Endothelial cell of umbilical vein (primary cell): Measurements from ENCODE around the gene TEX264. TPM values are rescaled to one million over a fixed set of nuclear protein-coding genes. Genes with fewer than 3 reads are reported as not detected.

ENCODE experiments used
- BruUV-seq: library from RNA; stranded (reverse); fragments of 400-500 nt; replicated peaks from 2 replicates; lab custom pipeline; 2021; lab: Mats Ljungman, UMichigan
- CTCF ChIA-PET: fragments of 300-600, 350-600 bp; sonication (Branson Sonifier 250); formaldehyde crosslinking; loops from one replicate; lab custom pipeline; 2021; ENCODE audit warnings: antibody characterized with exemption, inconsistent platforms; lab: Charles Lee
- POLR2A ChIA-PET: fragments of 300-600, 350-600 bp; sonication (Branson Sonifier 250); formaldehyde crosslinking; loops from one replicate; lab custom pipeline; 2021; ENCODE audit warnings: antibody characterized with exemption, inconsistent platforms; lab: Charles Lee
- DNase-seq: peaks from one replicate; pipeline ENCODE4 v3.0.0-alpha.2; 2011; ENCODE audit warnings: low read depth, low spot score
- FAIRE-seq: peaks from 2 replicates; lab custom pipeline; 2011; peaks lifted over from hg19 to GRCh38; lab: Jason Lieb, UNC
- H2AFZ ChIP-seq: 2 replicates; pipeline ENCODE4 v1.6.0; 2012; ENCODE audit warnings: low read depth, low read length, control low read depth, inconsistent platforms
- H3K27ac ChIP-seq: 2 replicates; pipeline ENCODE4 v1.5.1; 2011; ENCODE audit warnings: low read depth, mild to moderate bottlenecking, control low read depth, low read length, moderate library complexity; ENCODE audit not compliant: insufficient read depth
- H3K27me3 ChIP-seq, 2 experiments: 2 replicates each; pipeline versions ENCODE4 v1.6.0 to v1.6.1; 2011; ENCODE audit warnings: low read length in 2 of 2, mixed read lengths in 1 of 2; ENCODE audit not compliant: control insufficient read depth in 2 of 2, insufficient read depth in 2 of 2
- H3K36me3 ChIP-seq, 2 experiments: 2 replicates in 1 of 2; 3 replicates in 1 of 2; pipeline ENCODE4 v1.5.1; 2011; ENCODE audit warnings: low read length in 2 of 2, mild to moderate bottlenecking in 1 of 2, moderate library complexity in 1 of 2; ENCODE audit not compliant: control insufficient read depth in 2 of 2, insufficient read depth in 2 of 2; ENCODE audit errors: extremely low read depth in 1 of 2
- H3K4me1 ChIP-seq: 3 replicates; pipeline ENCODE4 v1.5.1; 2011; ENCODE audit warnings: mild to moderate bottlenecking, low read length; ENCODE audit not compliant: control insufficient read depth, insufficient read depth; ENCODE audit errors: extremely low read depth
- H3K4me2 ChIP-seq: 2 replicates; pipeline ENCODE4 v1.6.1; 2011; ENCODE audit warnings: low read length, control low read depth, mixed read lengths; ENCODE audit not compliant: insufficient read depth
- H3K4me3 ChIP-seq, 3 experiments: fragments of 200-600 bp in 1 of 3; sonication (generic), shearing (Covaris generic) in 1 of 3; replicated peaks in 1 of 3; 2 replicates each; pipeline ENCODE4 v1.5.1; 2011 to 2016; ENCODE audit warnings: control low read depth in 3 of 3, low read length in 3 of 3, mild to moderate bottlenecking in 2 of 3, inconsistent platforms in 1 of 3, low read depth in 1 of 3, moderate library complexity in 1 of 3; ENCODE audit not compliant: insufficient read depth in 1 of 3
- H3K79me2 ChIP-seq: 2 replicates; pipeline ENCODE4 v1.6.0; 2012; ENCODE audit warnings: low read length, inconsistent platforms; ENCODE audit not compliant: control insufficient read depth, insufficient read depth
- H3K9ac ChIP-seq: replicated peaks from 2 replicates; pipeline ENCODE3; 2011; ENCODE audit warnings: low read length, control low read depth; ENCODE audit not compliant: insufficient read depth; ENCODE audit errors: extremely low read depth
- H3K9me1 ChIP-seq: replicated peaks from 3 replicates; pipeline ENCODE4 v1.6.0; 2011; ENCODE audit warnings: mild to moderate bottlenecking, low read length; ENCODE audit not compliant: control insufficient read depth, insufficient read depth; ENCODE audit errors: extremely low read depth
- H3K9me3 ChIP-seq: replicated peaks from 2 replicates; pipeline ENCODE4 v1.5.1; 2012; ENCODE audit warnings: low read length, inconsistent platforms; ENCODE audit not compliant: control insufficient read depth, insufficient read depth
- H4K20me1 ChIP-seq: replicated peaks from 2 replicates; pipeline ENCODE3; 2011; ENCODE audit warnings: mild to moderate bottlenecking, low read length; ENCODE audit not compliant: control insufficient read depth, insufficient read depth; ENCODE audit errors: extremely low read depth
- EZH2 ChIP-seq: IDR thresholded peaks from 2 replicates; pipeline ENCODE4 v1.6.1; 2012; ENCODE audit warnings: borderline replicate concordance, low read depth, mild to moderate bottlenecking, moderate library complexity, low read length, inconsistent platforms; ENCODE audit not compliant: severe bottlenecking
- FOS ChIP-seq: IDR thresholded peaks from 2 replicates; pipeline ENCODE4 v1.6.1; 2011; ENCODE audit warnings: mild to moderate bottlenecking, low read length, moderate library complexity, borderline replicate concordance; ENCODE audit not compliant: insufficient read depth
- GATA2 ChIP-seq: IDR thresholded peaks from 2 replicates; pipeline ENCODE4 v1.7.0; 2011; ENCODE audit warnings: low read depth, mild to moderate bottlenecking, moderate library complexity, mixed read lengths, low read length; ENCODE audit not compliant: insufficient read length, insufficient read depth
- JUN ChIP-seq: IDR thresholded peaks from 2 replicates; pipeline ENCODE4 v1.6.1; 2011; ENCODE audit warnings: borderline replicate concordance, low read depth; ENCODE audit not compliant: insufficient read length, insufficient read depth
- MYC ChIP-seq: IDR thresholded peaks from one replicate; pipeline ENCODE4 v1.6.1; 2011; ENCODE audit warnings: mild to moderate bottlenecking, low read depth, low read length
- POLR2A ChIP-seq: IDR thresholded peaks from 2 replicates; pipeline ENCODE4 v1.6.1; 2012; ENCODE audit warnings: low read depth, mild to moderate bottlenecking, control low read depth, low read length
- POLR2AphosphoS5 ChIP-seq: IDR thresholded peaks from 2 replicates; pipeline ENCODE4 v1.6.1; 2012; ENCODE audit warnings: low read depth, mild to moderate bottlenecking, control low read depth, low read length, moderate library complexity; ENCODE audit not compliant: insufficient read depth
- dilution Hi-C: fragments of 300-500 bp; cut with MboI; formaldehyde crosslinking; loops from one replicate; pipeline ENCODE4 v1.15.0; 2019; ENCODE audit warnings: low sequenced_read_pairs; ENCODE audit not compliant: extremely low pct_ligation_motif_present
- intact Hi-C: fragments of 100-400 bp; cut with micrococcal nuclease; formaldehyde crosslinking; loops from one replicate; pipeline ENCODE4 v1.10.0; 2022
- polyA plus RNA-seq, 4 experiments: library from polyadenylated mRNA; depleted of rRNA in 3 of 4; stranded (reverse) in 3 of 4; unstranded in 1 of 4; fragments of >200 nt; gene quantifications; 2 replicates each; pipeline versions ENCODE4 v1.2.1 to v1.2.3, GENCODE V29; 2011 to 2012; ENCODE audit warnings: missing spikeins in 1 of 4
- total RNA-seq: library from RNA; stranded (reverse); gene quantifications from 2 replicates; pipeline ENCODE4 v1.2.3, GENCODE V29; 2021
- TF ChIP-seq, protein P1 (sequence below): IDR thresholded peaks from 2 replicates; pipeline ENCODE4 v1.6.1; 2011; ENCODE audit not compliant: insufficient read depth, insufficient read length
- TF ChIP-seq, protein P2 (sequence below), 2 donors: IDR thresholded peaks; 1 replicate in 1 of 2; 2 replicates in 1 of 2; pipeline ENCODE4 v1.5.1; 2011; ENCODE audit warnings: low read length in 2 of 2, mild to moderate bottlenecking in 2 of 2, moderate library complexity in 2 of 2, control low read depth in 1 of 2, inconsistent platforms in 1 of 2, low read depth in 1 of 2; ENCODE audit not compliant: insufficient read depth in 1 of 2; ENCODE audit errors: extremely low read depth in 1 of 2

TEX264 gene
- total and polyA plus RNA-seq, 2 donors (not counting 3 experiments of a cell fraction or from before 2014, with no cell fraction given), result 29.0 to 89.7 TPM

- Histone ChIP-seq H3K4me1 (no peaks in the 10 kb centered on the region), H3K9me1 (no peaks in the 10 kb centered on the region), H3K9ac (no peak overlapping the region), H3K36me3 (peaks cover 4 to 8% of the 10 kb centered on the region in 2 experiments), H3K27ac (no peak overlapping the region), H3K79me2 (no peaks in the 10 kb centered on the region), H3K9me3 (no peaks in the 10 kb centered on the region), H3K27me3 (no peaks in the 10 kb centered on the region), H2AFZ (no peak overlapping the region), H3K4me3 (no peak overlapping the region), H3K4me2 (no peak overlapping the region), H4K20me1 (no peaks in the 10 kb centered on the region)
- ChIA-PET CTCF (interaction anchor here (1.3 to 3.7 kb wide), 3 partner anchors 13 to 25 kb away, joined by 3 to 28 read pairs (median 5); no protein-coding TSS in a partner anchor), POLR2A (no interaction called here)
- FAIRE-seq, result no peak
- intact Hi-C loops (no loop called here), dilution Hi-C loops (no loop called here)
- no TSS peak for BruUV-seq
- no peak for TF ChIP-seq GATA2
- no peak for TF ChIP-seq MYC
- TF ChIP-seq POLR2A, result no peak
- TF ChIP-seq, protein P1, sequence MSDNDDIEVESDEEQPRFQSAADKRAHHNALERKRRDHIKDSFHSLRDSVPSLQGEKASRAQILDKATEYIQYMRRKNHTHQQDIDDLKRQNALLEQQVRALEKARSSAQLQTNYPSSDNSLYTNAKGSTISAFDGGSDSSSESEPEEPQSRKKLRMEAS, result no peak
- TF ChIP-seq, protein P2, sequence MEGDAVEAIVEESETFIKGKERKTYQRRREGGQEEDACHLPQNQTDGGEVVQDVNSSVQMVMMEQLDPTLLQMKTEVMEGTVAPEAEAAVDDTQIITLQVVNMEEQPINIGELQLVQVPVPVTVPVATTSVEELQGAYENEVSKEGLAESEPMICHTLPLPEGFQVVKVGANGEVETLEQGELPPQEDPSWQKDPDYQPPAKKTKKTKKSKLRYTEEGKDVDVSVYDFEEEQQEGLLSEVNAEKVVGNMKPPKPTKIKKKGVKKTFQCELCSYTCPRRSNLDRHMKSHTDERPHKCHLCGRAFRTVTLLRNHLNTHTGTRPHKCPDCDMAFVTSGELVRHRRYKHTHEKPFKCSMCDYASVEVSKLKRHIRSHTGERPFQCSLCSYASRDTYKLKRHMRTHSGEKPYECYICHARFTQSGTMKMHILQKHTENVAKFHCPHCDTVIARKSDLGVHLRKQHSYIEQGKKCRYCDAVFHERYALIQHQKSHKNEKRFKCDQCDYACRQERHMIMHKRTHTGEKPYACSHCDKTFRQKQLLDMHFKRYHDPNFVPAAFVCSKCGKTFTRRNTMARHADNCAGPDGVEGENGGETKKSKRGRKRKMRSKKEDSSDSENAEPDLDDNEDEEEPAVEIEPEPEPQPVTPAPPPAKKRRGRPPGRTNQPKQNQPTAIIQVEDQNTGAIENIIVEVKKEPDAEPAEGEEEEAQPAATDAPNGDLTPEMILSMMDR (IDR thresholded peaks at IDR 0.05; ENCODE audit: extremely low read depth in 1 of 2, insufficient read depth in 1 of 2, low read depth in 1 of 2, low read length in 2 of 2), result no peak
- no peak for TF ChIP-seq EZH2
- TF ChIP-seq JUN, result no peak
- no peak for TF ChIP-seq FOS
- no peak for TF ChIP-seq POLR2AphosphoS5
- DNase-seq, result no peak
These were observed 13.8 kb upstream of the TEX264 start for GRCh38 chr3:51657234-51657633.
